Stimulated activated CD4-positive, alpha-beta T cell treated with anti-CD3 and anti-CD28 coated beads, Interleukin-4, amount 100 ng/mL, for 48 hours (primary cell): Measurements from ENCODE around the gene PACSIN2.

Experiments
- DNase-seq, 2 donors: peaks; one replicate each; pipeline ENCODE4 v3.0.0-alpha.2; 2020; ENCODE audit warnings: low read depth in 2 of 2

Gene PACSIN2

GRCh38 chr22:42821386-42821785 lies 193.6 kb downstream of the PACSIN2 start:
- DNase-seq, result no peak

GRCh38 chr22:42820045-42820763 lies 194.7 kb downstream of the PACSIN2 start:
- DNase-seq, result no peak
